GM21515 (cell line): ENCODE data around the gene SEC61A1.

Experiments
- ATAC-seq: cut with Tn5 transposase; IDR thresholded peaks from one replicate; pipeline ENCODE4 v1.9.1; 2021; ENCODE audit not compliant: unreplicated experiment

Gene SEC61A1

DNA sequence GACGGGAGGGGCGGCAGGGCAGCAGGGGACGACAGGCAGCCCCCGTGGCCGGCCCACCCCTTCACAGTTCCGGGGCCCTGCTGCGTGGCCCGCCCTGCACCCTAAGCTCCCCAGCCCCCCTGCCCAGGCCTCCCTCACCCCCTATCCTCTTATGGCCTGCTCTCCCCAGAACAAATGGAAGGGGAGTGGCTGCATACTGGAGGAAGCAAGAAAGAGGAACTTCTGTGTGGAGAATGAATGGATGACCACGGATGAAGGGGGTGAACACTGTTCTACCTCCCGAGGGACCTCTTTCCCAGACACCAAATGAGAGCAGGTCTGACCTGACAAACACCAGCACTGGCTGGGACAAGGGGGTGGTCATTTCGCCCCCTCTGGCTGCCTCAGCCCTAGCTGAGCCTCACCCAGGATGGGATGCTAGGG, 25.0 kb downstream of the SEC61A1 start:
- no peak for ATAC-seq

DNA sequence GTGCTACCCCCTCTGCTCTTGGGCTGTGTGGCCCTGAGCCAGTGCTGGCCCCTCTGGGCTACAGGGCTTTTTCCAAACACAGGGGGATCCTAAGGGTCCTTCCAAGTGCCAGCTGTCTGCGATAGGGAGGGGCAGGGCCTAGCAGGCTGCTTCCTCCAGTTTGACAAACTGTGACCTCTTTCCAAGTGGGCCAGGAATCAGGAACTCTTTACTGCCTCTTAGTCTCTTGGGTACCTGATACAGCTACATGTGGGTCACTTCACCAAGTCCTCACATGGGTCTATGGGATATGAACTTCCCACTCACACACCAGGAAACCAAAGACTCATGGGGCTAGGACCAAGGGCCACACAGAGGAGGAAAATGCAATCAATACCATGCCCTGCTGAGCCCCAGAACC, 25.4 kb downstream of the SEC61A1 start:
- no peak for ATAC-seq

DNA sequence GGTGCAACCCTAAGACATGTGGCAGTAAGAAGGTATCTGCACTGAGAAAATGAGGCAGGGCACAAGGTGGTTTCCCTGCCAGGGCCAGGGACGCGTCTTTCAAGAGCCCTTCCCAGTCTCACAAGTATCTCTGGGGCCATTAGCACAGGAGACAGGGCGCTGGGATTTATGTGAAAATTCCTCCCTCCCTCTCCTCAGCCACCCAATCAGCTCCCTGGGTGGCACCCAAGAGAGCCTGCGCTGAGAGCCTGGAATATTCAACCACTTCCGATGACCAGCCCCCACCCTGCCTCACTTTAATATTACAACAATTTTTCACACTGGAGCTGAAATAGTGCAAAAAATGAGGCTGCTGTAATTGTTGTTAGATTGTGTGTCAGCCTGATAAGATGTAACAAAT, 26.1 kb downstream of the SEC61A1 start:
- ATAC-seq = no peak

DNA sequence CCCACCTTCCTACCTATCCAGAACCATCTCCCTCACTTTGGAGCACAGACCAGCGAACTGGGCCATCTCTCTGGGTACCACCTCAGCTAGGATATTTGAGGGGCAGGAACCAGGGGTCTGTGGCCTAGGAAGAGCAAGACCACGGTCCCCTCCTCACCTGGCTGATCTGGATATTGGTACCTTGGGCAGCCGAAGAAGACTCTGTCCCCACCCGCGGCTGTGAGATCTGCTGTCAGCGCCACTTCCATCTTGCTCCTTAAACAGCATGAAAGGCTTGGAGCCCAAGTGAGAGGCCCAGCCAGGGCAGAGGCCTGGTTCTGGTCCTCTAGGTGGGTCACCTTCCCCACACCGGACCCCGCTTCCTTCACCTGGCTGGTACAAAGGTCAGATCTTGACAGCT, 26.6 kb downstream of the SEC61A1 start:
- ATAC-seq = no peak

DNA sequence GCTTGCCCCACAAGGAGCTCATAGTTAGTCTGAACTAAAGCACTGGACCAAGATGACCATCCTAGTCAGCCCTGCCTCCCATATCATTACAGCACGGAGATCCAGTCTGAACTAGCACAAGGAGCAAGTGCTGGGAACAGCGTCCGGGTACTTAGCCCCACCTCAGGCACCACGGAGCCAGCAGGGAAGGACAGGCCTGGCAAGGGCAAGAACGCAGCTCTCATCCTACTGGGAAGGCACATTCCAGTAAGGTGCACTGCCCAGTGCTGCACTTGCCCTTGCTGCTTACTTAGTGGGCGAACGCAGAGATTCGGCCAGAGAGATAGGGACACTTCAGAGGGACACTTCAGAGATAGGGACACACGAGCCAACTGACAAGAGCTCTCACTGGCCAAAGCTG, 27.6 kb downstream of the SEC61A1 start:
- no peak for ATAC-seq

DNA sequence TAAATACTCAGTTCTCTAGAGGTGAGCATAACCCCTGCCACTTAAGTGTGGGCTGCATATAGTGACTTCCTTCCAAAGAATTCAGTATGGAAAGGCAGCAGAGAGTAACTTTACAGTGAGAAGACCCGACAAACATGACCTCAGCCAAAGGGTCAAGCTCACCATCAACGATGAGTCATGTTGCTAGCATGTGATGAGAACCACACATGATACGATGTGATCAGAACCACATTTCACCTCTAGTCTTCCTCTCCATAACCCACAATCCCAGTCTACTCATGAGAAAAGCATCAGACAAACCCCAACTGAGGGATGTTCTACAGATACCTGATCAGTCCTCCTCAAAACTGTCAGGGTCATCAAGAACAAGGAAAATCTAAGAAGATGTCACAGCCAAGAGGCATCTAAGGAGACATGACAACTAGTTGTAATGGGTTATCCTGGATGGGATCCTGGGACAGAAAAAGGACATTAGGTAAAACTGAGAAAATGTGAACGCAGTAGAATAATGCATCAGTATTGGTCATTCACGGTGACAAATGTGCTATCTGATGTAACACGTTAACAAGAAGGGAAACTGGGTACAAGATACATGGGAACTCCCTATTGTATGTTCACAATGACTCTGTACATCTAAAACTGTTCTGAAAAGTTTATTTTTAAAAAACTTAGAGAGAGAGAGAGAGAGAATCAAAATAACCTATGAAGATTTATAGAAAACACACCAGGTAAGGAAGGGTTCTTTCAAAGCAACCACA, 28.3 kb downstream of the SEC61A1 start:
- ATAC-seq = no peak

DNA sequence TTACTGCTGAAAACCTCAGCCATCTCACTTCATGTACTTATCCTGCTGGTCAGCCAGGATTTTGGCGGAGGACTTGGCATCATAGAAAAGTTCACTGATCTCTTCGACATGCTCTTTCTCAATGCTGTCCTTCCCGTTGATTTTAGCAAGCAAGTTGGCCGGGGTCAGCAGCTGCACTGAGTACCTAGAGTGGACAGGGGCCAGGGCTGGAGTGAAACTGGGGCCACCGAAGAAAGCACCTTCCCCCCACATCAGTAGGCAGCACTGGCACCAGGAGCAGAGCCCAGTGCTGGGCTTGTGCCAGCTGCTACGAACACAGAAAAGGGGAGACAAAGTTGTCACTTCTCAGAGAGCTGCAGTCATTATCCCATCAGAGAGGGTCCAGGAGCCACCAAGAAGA, 29.0 kb downstream of the SEC61A1 start:
- ATAC-seq = no peak

DNA sequence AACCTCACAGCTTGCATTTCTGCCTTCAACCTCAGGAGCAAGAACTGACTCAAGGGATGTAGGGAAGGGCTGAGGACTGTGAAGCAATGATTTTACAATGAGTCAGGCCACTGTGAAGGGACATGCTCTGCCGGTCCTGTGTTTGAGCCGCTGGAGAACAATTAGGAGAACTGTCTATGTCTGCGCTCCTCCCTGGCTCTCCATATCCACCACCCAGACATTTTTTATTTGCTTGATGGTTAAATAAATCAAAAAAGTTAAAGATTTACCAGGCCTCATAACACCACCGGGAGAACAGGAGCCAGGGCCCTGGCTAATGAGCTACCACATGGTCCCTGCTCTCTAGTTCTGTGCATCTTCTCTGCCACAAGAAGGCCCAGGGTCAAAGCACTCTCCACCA, 29.6 kb downstream of the SEC61A1 start:
- no peak for ATAC-seq

DNA sequence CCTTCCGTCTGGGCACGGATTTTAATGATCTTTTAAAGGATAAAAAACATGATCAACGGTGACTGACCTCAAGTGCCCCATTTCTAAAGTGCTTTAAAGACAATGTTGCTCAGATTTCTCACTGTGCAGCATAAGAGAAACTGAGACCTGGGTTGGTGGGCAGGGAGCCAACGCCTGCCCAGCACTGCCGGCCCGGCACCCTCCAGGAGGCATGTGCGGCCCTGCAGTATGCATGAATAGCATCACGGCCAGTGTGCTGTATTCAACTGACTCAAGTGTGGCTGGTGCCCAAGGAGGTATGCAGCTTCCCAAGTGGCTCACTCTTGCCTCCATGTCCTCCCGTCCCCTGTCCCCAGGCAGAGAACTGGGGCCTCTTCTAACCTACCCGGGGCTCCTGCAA, 30.3 kb downstream of the SEC61A1 start:
- no peak for ATAC-seq

DNA sequence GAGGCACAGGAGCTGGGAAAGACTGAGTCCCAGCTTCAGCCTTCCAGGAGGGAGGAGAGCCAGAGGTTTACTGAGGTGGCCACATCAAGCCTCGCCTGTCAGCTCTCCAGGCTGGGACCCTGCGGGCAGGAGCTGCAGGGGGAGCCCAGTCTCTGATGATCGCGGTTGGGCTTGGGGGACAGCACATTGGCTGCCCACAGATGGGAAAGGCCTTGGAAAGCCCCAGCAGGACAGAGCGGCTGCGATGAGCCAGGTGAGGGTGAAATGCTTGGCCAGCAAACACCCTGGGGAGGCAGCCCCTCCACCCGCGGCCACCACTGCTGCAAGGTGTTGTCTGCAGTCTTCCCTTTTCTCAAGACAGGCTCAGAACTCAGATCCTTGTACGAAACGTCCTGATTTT, 31.2 kb downstream of the SEC61A1 start:
- no peak for ATAC-seq

DNA sequence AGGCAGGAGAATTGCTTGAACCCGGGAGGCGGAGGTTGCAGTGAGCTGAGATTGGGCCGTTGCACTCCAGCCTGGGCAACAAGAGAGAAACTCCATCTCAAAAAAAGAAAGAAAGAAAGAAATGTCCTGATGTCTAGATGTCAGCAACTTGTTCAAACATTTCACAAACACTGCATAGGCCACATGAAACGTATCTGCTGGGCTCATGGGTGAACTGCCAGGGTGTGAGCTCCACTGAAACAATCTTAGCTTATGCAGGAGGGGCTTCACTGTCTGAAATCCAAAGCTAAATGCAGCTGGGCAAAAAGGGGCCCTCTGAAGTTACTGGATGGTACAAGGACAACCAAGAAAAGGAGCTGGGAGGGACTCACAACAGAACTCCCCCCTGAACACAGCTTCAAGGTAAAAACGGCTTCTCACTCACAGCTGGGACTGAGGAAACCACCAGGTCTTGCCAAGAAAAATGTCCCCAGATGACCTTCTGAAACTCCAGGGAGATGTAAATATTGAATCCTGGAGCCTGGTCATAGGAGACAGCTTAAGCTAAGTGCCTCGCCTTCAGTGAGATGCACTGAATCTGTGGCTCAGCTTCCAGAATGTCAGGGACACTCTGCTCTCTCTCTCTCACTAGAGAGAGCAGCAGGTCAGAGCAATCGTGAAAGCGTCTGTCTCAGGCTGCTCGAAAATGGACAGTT, 31.9 kb downstream of the SEC61A1 start:
- ATAC-seq = no peak

DNA sequence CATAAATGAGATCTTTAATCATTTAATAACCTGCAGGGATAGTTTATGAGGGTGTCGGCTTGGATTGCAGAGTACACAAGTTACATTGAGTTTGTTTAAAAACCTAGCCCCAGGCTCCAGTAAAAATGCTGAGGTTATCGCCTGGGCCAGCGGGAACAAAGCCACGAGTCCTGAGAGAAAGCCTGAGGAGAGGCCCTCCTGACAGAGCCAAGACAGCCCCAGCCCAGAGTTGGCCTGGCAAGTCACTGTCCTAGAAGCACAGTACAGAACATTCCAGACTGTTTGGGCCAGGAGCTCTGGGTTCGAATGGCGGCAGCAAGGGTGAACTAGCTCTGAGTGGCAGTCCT, 32.4 kb downstream of the SEC61A1 start:
- no peak for ATAC-seq

DNA sequence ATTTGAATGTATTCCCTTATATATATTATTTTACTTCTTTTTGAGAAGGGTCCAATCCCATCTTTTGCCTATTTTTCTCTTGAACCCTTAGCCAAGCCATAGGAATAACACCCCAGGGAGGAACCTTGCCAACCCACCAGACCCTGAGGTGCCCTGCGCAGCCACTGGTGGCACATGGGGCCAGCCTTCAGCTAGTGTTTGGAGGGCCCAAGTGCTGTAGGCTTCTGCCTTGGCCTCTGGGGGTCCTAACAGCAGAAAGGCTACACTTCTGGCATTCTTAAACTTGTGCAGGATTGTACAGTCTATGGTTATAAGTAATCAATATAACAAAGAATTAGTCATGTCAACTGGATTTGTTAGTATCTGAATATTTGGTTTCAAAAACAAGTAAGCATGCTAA, 36.9 kb downstream of the SEC61A1 start:
- ATAC-seq = no peak

DNA sequence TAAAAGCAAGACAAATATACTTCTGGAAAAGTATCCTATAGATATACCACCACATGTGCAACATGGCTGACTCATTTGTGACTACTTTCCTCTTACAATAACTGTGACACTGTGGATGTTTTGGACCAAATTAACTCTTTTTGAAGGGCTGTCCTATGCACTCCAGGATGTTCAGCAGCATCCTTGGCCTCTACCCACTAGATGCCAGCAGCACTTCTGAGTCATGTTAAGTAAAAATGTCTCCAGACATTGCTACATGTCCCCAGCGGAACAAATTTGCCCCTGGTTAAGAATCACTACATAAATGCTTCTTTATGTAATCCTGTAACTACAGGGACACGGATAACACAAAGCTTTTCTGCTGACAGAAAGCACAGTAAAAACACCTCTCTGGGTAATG, 39.3 kb downstream of the SEC61A1 start:
- ATAC-seq = no peak

DNA sequence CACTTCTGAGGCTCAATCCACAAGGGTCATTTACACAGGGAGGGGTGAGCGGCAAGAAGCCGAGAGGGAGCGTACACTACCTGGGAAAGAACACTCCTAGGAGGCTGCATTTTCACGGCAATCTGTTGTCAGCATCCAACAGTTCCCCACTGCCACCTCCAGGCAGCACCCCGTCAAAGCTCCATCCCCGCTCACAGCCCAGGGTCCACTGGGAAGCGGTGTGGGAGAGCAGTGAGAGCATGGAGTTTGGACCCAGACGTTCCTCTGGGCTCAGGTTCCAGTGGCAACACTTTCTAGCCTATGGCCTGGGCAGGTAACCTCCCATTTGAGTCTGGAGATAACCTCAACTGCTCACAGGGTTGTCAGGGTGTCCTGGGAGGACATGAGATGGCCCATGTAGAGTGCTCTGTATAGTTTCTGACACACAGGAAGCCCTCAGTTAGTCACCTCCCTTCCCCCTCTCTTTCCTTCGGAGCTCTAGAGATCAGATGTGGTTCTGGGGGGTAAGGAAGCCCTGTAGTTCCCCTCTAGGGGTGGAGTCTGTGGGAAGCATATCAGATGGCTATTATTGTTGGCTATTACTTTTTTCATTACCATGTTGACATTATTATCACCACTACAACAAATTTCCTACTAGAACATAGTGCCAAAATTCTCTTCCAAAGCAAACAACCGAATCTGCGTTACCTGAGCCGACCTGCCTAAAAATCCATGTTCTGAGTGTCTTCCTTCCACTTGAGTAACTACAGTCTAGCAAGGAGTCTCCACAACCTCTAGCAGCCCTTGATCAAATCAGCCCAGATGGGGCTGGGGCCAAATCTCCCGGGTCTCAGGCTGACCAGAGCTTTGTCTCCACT, 42.3 kb downstream of the SEC61A1 start:
- ATAC-seq = peak; percentile 14

DNA sequence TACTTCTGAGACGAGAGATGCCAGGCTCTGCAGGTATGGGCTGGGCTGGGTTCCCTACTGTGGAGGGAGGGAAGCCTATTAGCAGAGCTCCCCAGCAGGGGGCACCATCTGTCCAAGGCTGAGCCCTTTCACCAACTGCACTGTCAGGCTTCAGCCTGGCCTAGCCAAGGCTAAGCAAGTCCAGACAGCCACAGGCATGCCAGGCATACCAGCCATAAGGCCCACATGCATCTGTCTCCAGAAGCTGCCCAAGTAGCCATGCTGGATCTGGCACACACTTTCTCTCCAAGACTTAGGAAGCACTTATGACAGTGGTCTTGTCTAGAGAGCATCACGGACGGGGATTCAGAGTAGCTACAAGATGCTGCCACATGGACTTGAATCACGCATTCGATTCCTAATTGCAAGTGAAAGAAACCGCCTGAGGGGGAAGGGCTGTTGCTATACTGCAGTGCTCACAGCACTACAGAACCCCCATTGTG, 43.0 kb downstream of the SEC61A1 start:
- peak; percentile 82 for ATAC-seq

DNA sequence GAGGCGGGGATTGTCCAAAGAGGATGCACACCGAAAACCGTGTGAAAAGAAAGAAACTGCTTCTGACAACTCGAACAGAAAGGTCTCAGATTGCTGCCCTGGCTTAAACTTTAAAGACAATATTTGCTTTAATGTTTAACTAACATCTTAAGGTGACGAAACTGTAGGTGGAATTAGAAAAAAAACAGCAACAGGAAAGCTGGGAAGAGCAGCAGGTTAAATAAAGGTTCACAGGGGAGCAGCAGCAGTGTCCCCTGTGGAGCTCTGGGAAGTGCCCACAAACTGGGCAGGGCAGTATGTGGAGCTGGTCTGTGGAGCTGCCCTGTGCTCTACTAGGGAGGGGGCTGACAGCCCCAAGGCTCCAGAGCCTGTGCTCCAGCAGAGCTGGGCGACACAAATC, 46.0 kb downstream of the SEC61A1 start:
- ATAC-seq = no peak

DNA sequence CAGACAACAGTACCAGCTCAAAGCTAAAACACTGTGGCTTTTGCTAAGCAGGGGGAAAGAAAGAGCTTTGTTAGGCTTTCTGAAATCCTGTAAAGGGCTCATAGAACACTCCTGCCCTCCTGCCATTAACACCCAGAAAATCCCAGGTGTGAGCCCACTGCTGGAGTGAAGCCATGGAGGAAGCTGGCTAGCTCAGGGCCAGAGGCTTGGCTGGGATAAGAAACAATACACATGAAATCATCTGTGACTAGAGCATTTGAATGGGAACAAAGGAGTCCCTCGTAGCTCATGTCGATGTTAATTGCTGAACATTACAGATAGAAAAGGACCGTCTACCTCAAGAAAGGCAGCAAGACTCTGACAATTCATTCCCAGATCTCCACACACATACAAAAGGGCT, 47.9 kb downstream of the SEC61A1 start:
- no peak for ATAC-seq

DNA sequence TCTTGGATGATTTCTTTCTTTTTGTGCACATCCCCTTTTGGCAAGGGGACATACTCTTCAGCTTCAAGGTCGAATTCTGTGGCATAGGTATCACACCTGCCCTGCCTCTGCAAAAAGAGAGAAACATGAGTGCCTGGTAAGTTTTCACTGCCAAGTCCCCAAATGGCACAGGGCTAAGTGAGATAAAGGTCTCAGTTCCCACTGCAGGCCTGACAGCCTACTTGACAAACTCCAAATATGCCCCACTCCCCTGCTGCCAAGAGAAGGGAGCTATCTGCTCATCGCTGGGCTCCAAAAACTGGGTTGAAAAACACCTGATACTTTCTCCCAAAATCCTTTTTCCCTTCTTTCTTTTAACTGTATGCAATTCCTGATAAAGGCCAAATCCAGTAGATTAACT, 48.4 kb downstream of the SEC61A1 start:
- ATAC-seq = no peak

DNA sequence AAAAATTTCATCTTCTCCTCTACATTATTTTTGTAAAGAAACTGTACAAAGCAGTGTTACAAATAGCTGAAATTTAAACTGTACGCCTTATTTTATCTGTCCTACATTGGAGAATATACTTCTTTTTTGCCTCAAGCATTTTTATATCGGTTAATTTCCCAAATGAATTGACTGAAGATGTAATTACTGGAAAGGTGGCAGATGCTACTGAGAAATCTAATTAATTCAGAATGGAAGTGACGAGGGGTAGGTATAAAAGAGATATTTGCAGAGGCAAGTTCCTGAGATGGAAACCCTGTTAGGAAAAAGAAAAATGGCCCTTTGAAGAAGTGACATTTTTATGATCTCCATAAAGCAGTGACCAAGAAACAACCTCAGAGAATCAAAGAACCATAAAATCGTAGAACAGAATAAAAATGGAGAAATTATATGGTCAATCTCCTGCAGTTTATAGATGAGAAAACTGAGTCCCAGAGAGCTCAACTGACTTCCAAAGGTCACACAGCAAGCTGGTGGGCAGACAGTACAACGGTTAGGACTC, 51.0 kb downstream of the SEC61A1 start:
- ATAC-seq = no peak

DNA sequence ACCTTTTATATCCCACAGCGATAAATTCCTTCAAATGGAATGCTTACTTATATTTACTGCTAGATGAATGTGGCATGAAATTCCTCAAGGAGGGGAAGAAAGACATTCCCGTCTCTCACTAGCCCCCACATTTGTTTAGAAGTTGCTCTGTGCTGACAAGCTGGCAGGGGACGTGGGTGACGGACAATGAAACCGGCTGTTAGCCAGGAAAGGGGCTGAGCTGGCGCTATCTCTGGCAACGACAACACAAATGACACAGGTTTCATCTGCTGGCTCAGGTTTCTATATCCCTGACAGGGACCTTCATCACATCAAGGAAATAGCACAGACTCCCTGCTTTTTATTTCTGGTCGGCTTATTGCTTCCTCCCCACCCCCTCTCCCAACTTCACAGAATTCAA, 55.6 kb downstream of the SEC61A1 start:
- no peak for ATAC-seq

DNA sequence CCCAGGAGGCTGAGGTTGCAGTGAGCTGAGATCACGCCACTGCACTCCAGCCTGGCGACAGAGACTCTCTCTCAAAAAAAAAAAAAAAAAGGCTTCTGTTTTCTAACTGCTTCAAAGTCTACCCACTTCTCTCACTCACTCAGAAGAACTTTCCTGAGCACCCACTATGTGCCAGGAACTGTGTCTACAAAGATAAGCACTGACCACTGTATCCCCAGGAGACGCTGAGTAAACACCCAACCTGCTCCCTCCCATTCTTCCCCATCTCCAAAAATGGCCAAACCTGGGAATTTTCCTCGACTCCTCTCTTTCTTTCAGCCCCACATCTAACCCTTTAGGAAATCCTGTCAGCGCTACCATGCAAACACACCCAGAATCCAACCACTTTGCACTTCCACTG, 58.9 kb downstream of the SEC61A1 start:
- no peak for ATAC-seq
